SU-DHL-6 (cell line): ENCODE measurements around the gene C1orf198.

ENCODE experiments used
- CTCF ChIP-seq: fragments of 200-600 bp; sonication (generic); IDR thresholded peaks from one replicate; pipeline ENCODE4 v1.5.1; 2017; ENCODE audit warnings: antibody characterized with exemption, mild to moderate bottlenecking, low read length, moderate library complexity; ENCODE audit not compliant: insufficient read depth, poor library complexity, severe bottlenecking
- EZH2phosphoT487 ChIP-seq: fragments of 200-600 bp; sonication (generic), shearing (Covaris generic); conservative IDR thresholded peaks from 2 replicates; pipeline ENCODE4 v1.6.1; 2018; ENCODE audit warnings: mild to moderate bottlenecking, antibody characterized with exemption, low read length, moderate library complexity, mixed read lengths

GRCh38 chr1:230892018-230892491 is 23.7 kb upstream of the C1orf198 start:
- TF ChIP-seq CTCF (no peak), EZH2phosphoT487 (no peak)
